ENCODE measurements around the gene PPFIA2.

DNA sequence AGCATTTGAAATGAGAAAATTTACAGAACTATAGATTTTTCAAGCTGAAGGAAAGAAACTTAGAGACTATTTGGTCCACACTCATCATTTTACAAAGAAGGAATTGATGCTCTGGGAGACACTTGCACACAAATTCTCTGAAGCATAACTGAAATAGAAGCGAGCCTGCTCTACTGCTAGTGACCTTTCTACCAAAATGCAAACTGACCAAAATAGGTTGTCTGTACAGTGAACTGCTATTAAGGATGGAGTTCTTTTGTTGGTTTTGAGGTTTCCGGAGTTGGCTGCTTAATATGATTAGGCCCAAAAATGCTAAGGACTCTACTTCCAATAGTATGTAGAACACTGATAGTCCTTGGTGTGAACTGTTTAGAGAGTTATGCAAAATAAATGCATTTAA lies 194.9 kb downstream of the PPFIA2 start:
- TF ChIP-seq, protein P1, sequence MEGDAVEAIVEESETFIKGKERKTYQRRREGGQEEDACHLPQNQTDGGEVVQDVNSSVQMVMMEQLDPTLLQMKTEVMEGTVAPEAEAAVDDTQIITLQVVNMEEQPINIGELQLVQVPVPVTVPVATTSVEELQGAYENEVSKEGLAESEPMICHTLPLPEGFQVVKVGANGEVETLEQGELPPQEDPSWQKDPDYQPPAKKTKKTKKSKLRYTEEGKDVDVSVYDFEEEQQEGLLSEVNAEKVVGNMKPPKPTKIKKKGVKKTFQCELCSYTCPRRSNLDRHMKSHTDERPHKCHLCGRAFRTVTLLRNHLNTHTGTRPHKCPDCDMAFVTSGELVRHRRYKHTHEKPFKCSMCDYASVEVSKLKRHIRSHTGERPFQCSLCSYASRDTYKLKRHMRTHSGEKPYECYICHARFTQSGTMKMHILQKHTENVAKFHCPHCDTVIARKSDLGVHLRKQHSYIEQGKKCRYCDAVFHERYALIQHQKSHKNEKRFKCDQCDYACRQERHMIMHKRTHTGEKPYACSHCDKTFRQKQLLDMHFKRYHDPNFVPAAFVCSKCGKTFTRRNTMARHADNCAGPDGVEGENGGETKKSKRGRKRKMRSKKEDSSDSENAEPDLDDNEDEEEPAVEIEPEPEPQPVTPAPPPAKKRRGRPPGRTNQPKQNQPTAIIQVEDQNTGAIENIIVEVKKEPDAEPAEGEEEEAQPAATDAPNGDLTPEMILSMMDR (IDR thresholded peaks at IDR 0.05) = no peak
- no peak for TF ChIP-seq POLR2A (IDR thresholded peaks at IDR 0.05)
